ENCODE results near the gene PCDHA11. TPM values are rescaled to one million over a fixed set of nuclear protein-coding genes. Genes with fewer than 3 reads are reported as not detected.

PCDHA11 gene
- total and polyA plus RNA-seq, 2 of the 13 experiments (the other 11 are each of a cell fraction or from before 2014, with no cell fraction given), result 0.29 TPM; not detected in 1

- TF ChIP-seq ZNF503 (CRISPR knock-in tag; IDR thresholded peaks at IDR 0.05) (no peak), JUNB (CRISPR knock-in tag; IDR thresholded peaks at IDR 0.05; ENCODE audit: borderline replicate concordance) (no peak), FOXK2 (IDR thresholded peaks at IDR 0.05) (no peak), ATF1 (CRISPR knock-in tag; IDR thresholded peaks at IDR 0.05) (no peak), CTCF (CRISPR knock-in tag; IDR thresholded peaks at IDR 0.05) (peak; percentile 65), CEBPG (CRISPR knock-in tag; IDR thresholded peaks at IDR 0.05) (0 out of 2 replicates have a peak, but pooled peaks have one; percentile 20), SIX1 (CRISPR knock-in tag; IDR thresholded peaks at IDR 0.05; ENCODE audit: borderline replicate concordance) (no peak), HOXA3 (CRISPR knock-in tag; IDR thresholded peaks at IDR 0.05) (0 out of 2 replicates have a peak, but pooled peaks have one; percentile 10), ZNF20 (CRISPR knock-in tag; IDR thresholded peaks at IDR 0.05) (no peak), SOX6 (IDR thresholded peaks at IDR 0.05) (no peak), SOX6 (CRISPR knock-in tag; IDR thresholded peaks at IDR 0.05) (no peak), GABPB1 (CRISPR knock-in tag; IDR thresholded peaks at IDR 0.05) (peak; percentile 47; the same call in 1 of the 2 replicates), ZNF224 (CRISPR knock-in tag; IDR thresholded peaks at IDR 0.05) (no peak), ELF1 (CRISPR knock-in tag; IDR thresholded peaks at IDR 0.05) (0 out of 2 replicates have a peak, but pooled peaks have one; percentile 21)
- TF ChIP-seq, protein P1, sequence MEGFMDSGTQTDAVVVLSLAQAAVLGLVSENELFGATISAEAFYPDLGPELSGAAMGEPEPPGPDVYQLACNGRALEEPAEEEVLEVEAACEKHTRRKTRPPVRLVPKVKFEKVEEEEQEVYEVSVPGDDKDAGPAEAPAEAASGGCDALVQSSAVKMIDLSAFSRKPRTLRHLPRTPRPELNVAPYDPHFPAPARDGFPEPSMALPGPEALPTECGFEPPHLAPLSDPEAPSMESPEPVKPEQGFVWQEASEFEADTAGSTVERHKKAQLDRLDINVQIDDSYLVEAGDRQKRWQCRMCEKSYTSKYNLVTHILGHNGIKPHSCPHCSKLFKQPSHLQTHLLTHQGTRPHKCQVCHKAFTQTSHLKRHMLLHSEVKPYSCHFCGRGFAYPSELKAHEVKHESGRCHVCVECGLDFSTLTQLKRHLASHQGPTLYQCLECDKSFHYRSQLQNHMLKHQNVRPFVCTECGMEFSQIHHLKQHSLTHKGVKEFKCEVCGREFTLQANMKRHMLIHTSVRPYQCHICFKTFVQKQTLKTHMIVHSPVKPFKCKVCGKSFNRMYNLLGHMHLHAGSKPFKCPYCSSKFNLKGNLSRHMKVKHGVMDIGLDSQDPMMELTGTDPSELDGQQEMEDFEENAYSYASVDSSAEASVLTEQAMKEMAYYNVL (CRISPR knock-in tag; IDR thresholded peaks at IDR 0.05; ENCODE audit: borderline replicate concordance), result no peak
- TF ChIP-seq, protein P2, sequence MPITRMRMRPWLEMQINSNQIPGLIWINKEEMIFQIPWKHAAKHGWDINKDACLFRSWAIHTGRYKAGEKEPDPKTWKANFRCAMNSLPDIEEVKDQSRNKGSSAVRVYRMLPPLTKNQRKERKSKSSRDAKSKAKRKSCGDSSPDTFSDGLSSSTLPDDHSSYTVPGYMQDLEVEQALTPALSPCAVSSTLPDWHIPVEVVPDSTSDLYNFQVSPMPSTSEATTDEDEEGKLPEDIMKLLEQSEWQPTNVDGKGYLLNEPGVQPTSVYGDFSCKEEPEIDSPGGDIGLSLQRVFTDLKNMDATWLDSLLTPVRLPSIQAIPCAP (CRISPR knock-in tag; IDR thresholded peaks at IDR 0.05; ENCODE audit: low read depth), result no peak
- TF ChIP-seq, protein P3, sequence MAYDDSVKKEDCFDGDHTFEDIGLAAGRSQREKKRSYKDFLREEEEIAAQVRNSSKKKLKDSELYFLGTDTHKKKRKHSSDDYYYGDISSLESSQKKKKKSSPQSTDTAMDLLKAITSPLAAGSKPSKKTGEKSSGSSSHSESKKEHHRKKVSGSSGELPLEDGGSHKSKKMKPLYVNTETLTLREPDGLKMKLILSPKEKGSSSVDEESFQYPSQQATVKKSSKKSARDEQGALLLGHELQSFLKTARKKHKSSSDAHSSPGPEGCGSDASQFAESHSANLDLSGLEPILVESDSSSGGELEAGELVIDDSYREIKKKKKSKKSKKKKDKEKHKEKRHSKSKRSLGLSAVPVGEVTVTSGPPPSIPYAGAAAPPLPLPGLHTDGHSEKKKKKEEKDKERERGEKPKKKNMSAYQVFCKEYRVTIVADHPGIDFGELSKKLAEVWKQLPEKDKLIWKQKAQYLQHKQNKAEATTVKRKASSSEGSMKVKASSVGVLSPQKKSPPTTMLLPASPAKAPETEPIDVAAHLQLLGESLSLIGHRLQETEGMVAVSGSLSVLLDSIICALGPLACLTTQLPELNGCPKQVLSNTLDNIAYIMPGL (CRISPR knock-in tag; IDR thresholded peaks at IDR 0.05; ENCODE audit: borderline replicate concordance in 1 of 2, low read depth in 1 of 2), result 0 out of 4 replicates have a peak, but pooled peaks of 1 of the 2 experiments have one; percentile 38
- TF ChIP-seq, protein P4, sequence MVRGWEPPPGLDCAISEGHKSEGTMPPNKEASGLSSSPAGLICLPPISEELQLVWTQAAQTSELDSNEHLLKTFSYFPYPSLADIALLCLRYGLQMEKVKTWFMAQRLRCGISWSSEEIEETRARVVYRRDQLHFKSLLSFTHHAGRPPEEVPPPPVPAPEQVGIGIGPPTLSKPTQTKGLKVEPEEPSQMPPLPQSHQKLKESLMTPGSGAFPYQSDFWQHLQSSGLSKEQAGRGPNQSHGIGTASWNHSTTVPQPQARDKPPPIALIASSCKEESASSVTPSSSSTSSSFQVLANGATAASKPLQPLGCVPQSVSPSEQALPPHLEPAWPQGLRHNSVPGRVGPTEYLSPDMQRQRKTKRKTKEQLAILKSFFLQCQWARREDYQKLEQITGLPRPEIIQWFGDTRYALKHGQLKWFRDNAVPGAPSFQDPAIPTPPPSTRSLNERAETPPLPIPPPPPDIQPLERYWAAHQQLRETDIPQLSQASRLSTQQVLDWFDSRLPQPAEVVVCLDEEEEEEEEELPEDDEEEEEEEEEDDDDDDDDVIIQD (CRISPR knock-in tag; IDR thresholded peaks at IDR 0.05; ENCODE audit: low read depth), result no peak
Observed at GRCh38 chr5:140840978-140841962, 27.5 kb upstream of the PCDHA11 start, which contains the start of gene PCDHA8 (continued).

All from HepG2 (cell line).